Measurements from ENCODE around the gene UBTF. TPM values are rescaled to one million over a fixed set of nuclear protein-coding genes. Genes with fewer than 3 reads are reported as not detected.
A peak's percentile ranks its signal among the peaks of the same experiment; 100 is the strongest.

UBTF gene
- total and polyA plus RNA-seq, 9 of the 15 experiments (the other 6 are each of a cell fraction or from before 2014, with no cell fraction given) = 1.2 to 113 (median 83.6) TPM

- TF ChIP-seq SIN3A (IDR thresholded peaks at IDR 0.05; ENCODE audit: borderline replicate concordance in 2 of 2, control insufficient read depth in 1 of 2, low read depth in 2 of 2, low read length in 2 of 2) (peak; percentile 96 to 97), TARDBP (IDR thresholded peaks at IDR 0.05) (peak; percentile 63; the same call in 1 of the 2 replicates), NEUROD1 (IDR thresholded peaks at IDR 0.05; ENCODE audit: borderline replicate concordance, low read depth, low read length, partially characterized antibody) (peak; percentile 81), ZNF395 (CRISPR knock-in tag; IDR thresholded peaks at IDR 0.05) (peak; percentile 58; the same call in 1 of the 2 replicates), U2AF1 (optimal IDR thresholded peaks at IDR 0.05; ENCODE audit: low read depth, low read length) (peak; percentile 73), STAG1 (CRISPR knock-in tag; IDR thresholded peaks at IDR 0.05; ENCODE audit: borderline replicate concordance) (peak; percentile 97), NONO (IDR thresholded peaks at IDR 0.05; ENCODE audit: low read depth in 2 of 2, low read length in 1 of 2) (peak in 1 of 2 experiments; percentile 79; a peak in 2 of 4 replicates), ZFX (CRISPR knock-in tag; IDR thresholded peaks at IDR 0.05) (peak; percentile 77), CEBPZ (IDR thresholded peaks at IDR 0.05; ENCODE audit: borderline replicate concordance, low read depth, low read length) (no peak), YY1 (IDR thresholded peaks at IDR 0.05; ENCODE audit: borderline replicate concordance in 1 of 3, control insufficient read depth in 1 of 3, extremely low read depth in 1 of 3, insufficient read depth in 3 of 3, insufficient read length in 1 of 3, insufficient replicate concordance in 2 of 3, low read depth in 1 of 3, low read length in 2 of 3) (peak in 2 of 3 experiments; percentile 61 to 77), ZNF79 (CRISPR knock-in tag; IDR thresholded peaks at IDR 0.05; ENCODE audit: low read depth) (no peak), HNRNPLL (IDR thresholded peaks at IDR 0.05; ENCODE audit: low read depth, low read length, poor library complexity, severe bottlenecking) (no peak)
- TF ChIP-seq, protein P1, sequence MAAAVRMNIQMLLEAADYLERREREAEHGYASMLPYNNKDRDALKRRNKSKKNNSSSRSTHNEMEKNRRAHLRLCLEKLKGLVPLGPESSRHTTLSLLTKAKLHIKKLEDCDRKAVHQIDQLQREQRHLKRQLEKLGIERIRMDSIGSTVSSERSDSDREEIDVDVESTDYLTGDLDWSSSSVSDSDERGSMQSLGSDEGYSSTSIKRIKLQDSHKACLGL (CRISPR knock-in tag; IDR thresholded peaks at IDR 0.05; ENCODE audit: borderline replicate concordance, poor library complexity, severe bottlenecking) = no peak
- TF ChIP-seq, protein P2, sequence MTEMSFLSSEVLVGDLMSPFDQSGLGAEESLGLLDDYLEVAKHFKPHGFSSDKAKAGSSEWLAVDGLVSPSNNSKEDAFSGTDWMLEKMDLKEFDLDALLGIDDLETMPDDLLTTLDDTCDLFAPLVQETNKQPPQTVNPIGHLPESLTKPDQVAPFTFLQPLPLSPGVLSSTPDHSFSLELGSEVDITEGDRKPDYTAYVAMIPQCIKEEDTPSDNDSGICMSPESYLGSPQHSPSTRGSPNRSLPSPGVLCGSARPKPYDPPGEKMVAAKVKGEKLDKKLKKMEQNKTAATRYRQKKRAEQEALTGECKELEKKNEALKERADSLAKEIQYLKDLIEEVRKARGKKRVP (CRISPR knock-in tag; IDR thresholded peaks at IDR 0.05) = no peak
- TF ChIP-seq, protein P3, sequence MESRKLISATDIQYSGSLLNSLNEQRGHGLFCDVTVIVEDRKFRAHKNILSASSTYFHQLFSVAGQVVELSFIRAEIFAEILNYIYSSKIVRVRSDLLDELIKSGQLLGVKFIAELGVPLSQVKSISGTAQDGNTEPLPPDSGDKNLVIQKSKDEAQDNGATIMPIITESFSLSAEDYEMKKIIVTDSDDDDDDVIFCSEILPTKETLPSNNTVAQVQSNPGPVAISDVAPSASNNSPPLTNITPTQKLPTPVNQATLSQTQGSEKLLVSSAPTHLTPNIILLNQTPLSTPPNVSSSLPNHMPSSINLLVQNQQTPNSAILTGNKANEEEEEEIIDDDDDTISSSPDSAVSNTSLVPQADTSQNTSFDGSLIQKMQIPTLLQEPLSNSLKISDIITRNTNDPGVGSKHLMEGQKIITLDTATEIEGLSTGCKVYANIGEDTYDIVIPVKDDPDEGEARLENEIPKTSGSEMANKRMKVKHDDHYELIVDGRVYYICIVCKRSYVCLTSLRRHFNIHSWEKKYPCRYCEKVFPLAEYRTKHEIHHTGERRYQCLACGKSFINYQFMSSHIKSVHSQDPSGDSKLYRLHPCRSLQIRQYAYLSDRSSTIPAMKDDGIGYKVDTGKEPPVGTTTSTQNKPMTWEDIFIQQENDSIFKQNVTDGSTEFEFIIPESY (CRISPR knock-in tag; IDR thresholded peaks at IDR 0.05) = peak; percentile 98
Observed at GRCh38 chr17:44210342-44211192, 8.9 kb downstream of the UBTF start (continued).

All from K562 (cell line).